Fibroblast of skin of left biceps (primary cell): ENCODE measurements around the gene B3GNT7.
A peak's percentile ranks its signal among the peaks of the same experiment; 100 is the strongest.
"Not testable (repeated sequence)": the region's sequence is repeated elsewhere in the genome, so short reads cannot be mapped to it uniquely, and the experiment has no call there.

Experiments
- DNase-seq, 2 experiments: peaks; one replicate each; pipeline ENCODE4 v3.0.0-alpha.2; 2013; ENCODE audit warnings: low read depth in 2 of 2

Gene B3GNT7

DNA sequence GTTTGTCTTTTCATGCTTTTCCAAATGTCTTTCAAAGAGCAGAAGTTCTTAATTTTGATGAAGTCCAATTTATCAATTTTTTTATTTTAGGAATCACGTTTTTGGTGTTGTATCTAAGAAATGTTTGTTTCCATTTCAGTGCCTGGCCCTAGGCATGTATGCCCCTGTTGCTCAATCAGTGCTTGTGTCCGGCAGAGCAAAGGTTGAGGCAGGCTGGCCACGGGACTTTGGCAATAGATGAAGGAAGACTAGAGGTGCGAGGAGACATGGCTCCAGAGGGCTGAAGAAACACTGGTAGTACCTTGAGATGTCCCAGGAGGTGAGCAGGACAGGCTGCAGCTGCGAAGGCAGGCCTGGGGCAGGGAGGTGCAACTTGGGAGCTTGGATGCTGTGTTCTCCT is 10.1 kb upstream of the B3GNT7 start:
- DNase-seq, result no peak

DNA sequence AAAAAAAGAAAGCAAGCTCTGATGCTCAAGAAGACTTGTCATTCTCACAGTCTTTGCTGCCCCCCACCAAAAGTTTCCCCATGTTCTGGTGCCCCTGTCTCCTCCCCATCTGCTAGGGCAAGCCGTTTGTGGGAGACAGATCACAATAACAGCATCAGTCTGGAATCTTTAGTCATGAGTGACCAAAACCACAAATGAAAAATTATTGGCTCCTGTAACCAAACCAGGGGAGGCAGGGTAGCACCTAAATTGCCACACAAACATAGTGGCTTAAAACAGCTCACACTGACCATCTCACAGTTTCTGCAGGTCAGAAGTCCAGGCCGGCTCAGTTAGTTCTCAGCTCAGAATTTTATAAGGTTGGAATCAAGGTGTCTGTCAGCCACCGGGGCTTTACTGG is 9.1 kb upstream of the B3GNT7 start:
- peak; percentile 6 to 15 for DNase-seq

DNA sequence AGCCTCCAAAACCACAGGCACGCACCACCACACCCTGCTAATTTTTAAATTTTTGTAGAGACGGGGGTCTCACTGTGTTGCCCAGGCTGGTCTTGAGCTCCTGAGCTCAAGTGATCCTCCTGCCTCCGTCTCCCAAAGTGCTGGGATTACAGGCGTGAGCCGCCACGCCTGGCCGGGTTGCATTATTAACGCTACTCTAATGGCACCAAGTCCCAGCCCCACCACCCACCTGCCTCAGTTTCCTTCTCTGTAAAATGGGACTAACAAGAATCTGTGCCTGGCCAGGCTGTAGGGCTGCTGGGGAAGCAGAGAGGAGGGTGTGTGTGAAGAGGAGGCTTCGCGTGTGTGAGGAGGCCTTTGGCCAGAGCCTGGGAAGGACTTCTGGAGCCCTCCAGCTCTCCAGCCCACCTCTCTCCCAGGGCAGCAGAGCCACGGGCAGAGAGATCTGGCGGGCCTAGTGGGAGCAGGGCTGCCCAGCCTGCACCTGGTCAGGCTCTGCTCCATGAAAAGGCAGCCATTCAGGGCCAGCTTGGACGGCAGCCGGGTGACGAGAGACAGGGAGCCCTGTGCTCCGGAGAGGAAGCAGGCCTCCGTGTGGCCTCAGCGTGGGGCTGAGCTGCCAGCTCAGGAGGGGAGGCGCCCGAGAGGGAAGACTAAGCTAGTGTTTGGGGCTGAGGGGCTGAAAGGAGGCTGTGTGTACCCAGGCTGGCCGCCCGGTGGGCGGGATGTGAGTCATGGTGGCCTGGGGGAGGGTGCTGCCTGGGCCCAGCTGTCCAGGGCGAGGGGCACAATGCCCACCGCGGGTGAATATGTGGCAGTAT is 7.4 kb upstream of the B3GNT7 start:
- no peak for DNase-seq

DNA sequence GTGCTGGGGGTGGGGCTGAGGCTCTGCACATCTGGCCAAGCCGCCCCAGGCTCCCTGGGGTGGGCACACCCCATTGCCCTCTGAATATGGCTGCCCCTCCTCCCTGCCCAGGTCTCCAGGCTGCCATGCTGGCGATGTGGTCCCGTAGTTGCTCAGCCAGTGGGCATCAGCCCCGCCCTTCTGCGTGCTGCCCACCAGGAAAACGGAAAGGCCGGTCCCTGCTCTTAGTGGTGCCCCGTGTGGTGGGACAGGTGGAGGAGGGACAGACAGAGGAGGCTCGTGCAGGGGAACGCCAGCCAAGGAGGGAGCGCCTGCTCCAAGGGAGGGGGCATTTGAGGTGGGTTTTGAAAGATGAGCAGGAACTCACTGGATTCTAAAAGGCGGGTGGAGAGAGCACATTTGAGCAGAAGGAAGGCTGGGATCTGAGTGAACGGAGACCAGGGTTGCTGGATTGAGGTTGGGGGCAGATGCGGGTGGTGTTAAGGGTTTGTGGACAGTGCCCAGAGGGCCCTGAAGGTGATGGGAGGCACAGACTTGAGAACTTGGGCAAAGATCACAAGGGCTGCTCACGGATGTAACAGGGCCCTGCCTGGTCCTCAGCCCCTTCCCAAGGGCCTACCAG is 6.7 kb upstream of the B3GNT7 start:
- DNase-seq, result no peak

DNA sequence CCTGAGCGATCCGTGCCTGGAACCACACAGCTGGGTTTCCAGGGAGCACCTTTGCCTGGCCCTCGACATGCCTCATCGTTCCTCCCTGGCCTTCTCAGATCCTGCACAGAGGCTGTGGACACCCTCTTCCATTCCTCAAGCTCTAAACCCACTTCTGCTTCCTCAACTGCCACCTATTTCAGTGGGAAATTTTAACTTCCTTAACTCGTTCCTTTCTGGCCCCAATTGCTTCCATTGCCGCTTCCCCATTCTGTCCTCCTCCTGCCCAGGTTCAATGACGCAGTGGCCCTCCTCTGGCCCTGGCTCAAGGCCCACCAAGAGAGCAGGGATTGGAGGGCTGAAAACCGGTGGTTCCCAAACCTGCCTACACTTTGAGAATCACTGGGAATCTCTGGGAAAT is 4.8 kb upstream of the B3GNT7 start:
- DNase-seq, result no peak

DNA sequence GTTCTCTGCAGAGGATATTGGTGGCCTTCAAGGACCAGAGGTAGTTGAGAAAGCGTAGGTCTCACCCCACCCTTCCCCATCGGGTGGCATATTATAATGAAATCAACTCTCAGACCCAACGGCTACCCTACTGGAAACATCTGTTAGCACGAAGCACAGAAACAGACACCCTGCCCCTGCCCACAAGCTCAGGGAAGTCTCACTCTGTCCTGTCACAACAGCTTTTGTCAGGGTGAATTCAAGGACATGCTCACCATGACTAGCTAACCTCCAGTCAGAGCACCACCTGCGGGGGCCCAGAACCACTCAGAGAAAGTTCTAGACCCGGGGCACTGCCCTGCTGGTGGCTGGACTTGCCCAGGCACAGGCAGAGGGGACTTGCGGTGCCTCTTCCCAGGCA is 3.5 kb upstream of the B3GNT7 start:
- no peak for DNase-seq

DNA sequence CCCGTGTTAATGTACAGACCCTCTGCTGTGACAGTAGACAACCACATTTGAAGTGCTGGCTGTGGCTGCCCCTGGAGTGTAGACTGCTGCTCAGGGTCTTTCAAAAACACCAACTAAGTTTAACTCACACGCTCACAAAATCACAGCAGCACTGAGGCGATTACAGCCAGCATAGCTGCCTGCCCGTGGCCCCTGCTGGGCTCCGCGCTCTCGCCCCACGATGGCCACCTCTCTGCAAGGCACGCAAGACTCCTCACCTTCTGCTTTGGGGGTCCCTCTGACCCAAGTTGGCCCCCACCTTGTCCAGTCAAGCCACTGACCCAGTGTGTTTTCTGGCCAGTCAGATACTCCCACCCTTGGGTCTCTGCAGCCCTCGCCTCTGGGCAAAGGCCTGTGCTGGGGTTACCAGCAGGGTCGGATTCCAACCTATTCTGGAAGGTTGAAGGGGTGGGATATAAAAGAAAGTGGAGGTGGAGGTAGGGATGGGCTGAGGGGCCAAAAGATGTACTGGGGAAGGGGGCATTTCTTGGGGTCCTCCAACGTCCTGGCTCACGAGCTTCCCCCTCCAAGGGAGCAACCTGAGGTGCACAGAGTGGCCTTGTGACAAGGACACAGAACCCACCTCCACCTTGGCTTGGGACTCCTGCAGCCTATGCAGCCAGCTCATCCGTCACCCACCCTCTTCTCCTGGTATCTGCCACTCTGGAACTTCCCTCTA is 2.9 kb upstream of the B3GNT7 start:
- no peak for DNase-seq

DNA sequence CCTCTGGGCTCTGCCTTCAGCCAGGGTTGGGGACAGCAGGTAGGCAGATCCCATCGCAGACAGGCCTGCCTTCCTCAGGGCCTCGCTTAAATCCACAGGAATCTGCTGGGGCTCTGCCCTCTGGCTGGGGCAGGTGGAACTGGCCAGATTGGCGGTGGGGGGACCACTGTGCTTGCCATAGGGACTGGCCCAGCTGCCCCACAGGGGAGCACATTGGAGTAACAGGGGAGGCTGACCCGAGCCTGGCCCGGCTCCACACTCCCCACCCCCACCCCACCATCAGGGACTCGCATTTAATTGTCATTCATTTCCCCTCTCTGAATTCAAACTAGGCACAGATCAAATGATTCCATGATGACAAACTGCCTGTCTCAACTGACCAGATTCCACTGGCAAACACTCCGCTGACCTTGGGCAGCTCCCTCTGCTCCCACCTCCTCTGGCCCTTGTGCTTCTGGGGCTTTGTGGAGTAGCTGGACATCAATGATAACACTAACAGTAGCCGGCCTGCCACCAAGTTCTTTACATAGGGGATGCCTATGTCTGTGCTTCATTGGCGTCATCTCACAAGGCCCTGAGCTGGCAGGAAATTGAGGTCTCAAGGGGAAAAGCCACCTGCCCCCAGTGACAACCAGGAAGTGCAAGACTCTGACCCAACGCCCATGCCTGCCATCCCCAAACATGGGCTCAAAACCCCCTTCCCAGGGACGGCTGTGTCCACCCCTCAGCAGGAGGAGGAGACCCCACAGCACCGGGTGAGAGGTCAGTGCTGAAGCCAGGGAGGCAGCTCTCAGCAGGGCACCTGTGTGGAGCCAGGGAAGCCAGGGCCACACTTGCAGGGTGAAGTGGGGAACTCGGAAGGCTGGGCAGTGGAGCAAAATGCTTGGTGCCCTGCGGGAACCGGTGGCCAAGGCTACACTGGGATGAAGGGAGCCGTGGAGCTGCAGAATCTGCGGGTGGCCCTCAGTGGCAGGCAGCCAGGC is 2.1 kb upstream of the B3GNT7 start:
- DNase-seq, result no peak

DNA sequence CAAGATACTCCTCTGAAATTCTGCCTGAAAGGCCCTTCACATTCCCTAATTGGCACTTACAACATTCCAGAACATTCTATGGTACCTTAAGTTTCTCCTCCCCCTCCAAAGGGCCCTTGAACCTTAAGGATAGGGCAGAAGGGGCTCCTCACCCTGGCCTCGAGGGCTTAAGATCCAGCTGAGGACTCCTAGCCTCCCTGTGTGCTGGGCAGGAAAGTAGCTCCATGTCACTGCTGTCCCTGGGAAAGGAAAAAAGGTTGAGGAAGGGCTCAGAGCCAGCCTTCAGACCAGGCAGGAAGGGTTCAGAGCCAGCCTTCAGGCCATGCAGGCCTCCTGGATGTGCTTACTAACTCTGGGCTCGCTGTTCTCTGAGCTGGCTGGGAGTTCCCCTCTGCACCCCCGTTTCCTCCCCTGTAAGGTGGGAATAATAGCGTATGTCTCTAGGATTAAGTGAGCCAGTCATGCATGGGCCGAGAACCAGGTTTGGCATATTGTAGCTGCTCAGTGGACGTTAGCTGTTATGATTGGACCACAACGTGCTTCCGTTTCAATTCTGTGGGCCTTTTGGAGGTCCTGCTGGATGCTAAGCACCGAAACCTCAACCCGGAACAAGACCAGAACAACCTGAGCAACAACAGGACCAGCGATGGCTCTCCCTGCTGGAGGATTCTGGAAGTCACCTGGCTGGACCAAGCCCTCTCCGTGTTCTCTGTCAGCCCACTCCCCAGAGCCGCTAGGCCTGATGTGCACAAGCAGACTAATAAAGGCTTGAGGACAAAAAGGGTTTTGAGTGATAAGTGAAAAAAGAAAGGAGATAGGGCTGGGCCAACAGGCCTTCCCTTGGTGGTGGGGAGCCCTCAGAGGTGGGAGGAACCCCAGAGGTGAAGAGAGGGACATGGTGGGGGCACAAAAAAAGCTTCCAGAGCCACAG is 1.0 kb upstream of the B3GNT7 start:
- no peak for DNase-seq

DNA sequence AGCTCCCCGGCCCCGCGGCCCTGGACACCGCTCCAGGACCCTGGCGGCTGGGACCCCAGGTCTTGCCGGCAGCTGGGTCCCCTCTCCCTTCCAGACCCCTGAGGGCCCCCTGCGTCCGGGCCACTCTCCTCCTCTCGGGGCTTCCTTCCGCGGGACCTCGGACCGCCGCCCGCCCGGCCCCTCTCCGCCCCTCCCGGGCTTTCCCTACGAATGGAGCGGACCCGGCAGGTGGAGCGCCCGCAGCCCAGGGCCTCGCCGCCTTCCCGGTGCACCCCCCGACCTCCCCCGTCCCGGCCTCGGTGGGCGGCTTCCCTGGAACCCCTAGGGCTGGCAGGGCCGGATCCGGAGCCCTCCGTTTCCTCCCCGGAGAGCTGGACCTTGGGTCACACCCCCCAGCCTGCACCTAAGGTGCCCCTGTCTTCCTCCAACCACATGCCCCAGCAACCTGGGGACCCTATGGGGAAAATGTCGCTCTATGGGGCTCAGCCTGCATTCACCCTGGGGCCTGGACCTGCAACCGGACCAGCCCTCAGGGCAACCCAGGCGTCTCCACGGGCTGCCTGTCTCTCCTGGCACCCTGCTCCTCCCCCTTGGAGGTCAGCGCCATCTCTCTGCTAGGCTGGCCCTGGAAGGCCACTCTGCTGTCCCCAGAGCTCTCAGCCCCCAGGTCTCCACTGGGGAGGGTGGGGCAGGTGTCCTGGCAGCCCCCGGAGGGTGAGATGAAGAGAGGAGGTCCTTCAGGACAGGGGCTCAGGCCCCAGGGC is 730 bp downstream of the B3GNT7 start:
- DNase-seq, result no peak

DNA sequence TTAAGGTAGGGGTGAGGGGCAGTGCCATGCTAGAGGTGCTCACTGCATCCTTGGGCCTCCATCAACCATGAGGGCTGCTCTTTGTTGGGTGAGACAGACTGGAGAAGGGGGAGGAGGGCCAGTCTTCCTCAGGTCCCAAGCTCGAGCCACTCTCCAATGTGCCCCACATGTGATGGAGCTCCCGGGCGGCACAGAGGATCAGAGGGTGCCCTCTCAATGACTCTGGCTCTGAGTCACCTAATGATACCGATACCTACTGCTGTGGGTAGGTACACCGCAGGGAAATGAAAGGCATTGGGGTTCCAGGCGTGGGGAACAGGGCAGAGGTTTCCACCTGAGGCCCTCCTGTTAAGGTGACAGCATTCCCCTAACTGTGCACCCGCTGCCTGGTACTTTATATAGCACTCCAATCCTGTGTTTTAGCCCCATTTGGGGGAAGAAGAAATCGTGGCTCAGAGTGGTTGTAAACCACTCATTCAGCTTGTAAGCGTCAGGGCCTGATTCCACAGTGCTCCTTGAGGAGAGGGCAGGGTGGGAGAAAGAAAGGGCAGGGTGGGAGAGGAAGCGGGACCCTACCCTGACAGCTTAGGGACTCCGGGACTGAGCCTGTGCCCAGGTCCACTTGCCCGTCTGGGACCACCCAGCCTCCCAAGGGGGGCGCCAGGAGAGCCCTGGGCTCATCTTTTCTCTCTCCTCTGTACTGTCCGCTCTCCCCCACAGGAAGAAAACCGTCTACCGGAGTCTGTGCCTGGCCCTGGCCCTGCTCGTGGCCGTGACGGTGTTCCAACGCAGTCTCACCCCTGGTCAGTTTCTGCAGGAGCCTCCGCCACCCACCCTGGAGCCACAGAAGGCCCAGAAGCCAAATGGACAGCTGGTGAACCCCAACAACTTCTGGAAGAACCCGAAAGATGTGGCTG is 1.8 kb downstream of the B3GNT7 start:
- no peak for DNase-seq

DNA sequence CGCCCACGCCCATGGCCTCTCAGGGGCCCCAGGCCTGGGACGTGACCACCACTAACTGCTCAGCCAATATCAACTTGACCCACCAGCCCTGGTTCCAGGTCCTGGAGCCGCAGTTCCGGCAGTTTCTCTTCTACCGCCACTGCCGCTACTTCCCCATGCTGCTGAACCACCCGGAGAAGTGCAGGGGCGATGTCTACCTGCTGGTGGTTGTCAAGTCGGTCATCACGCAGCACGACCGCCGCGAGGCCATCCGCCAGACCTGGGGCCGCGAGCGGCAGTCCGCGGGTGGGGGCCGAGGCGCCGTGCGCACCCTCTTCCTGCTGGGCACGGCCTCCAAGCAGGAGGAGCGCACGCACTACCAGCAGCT is 2.4 kb downstream of the B3GNT7 start:
- no peak for DNase-seq

DNA sequence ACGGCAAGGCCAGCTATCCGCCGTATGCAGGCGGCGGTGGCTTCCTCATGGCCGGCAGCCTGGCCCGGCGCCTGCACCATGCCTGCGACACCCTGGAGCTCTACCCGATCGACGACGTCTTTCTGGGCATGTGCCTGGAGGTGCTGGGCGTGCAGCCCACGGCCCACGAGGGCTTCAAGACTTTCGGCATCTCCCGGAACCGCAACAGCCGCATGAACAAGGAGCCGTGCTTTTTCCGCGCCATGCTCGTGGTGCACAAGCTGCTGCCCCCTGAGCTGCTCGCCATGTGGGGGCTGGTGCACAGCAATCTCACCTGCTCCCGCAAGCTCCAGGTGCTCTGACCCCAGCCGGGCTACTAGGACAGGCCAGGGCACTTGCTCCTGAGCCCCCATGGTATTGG is 3.1 kb downstream of the B3GNT7 start:
- no peak for DNase-seq

DNA sequence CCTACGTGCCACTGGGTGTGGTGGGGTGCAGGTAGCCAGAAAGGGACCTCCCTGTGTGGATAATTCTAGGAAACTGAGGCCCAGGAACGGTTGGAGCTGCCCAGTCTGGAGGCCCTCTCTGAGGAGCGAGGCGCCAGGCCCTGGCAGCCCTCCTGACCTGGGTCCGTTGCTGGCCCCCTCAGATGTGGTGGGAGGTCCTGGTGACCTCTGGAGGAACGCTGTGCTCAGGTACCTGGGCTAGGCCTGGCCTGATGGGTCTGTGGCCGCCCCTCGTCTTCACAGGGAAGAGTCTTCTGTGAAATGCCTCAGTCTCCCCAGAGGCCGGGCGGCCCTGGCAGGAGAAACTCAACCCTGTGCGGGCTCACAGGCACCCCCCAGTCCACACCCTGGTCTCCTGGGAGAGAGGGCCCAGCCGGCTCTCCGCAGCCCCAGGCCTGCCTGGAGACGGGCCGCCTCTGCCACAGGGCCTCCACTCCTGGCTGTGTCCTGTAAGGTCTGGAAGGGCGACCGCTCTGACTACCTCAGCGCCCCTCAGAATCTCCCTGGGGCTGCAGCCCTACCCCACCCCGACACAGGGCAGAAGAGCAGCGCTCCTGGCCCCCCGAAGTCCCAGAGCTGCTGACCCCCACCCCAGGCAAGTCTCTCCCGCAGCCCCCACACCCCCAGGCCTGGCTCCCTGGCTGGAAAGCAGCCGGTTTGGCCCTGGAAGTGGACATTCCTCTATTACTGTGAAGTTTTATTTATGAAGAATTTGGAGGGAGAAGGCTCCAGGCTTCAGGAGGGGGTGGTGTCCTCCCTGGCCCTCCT is 3.7 kb downstream of the B3GNT7 start:
- no peak for DNase-seq

DNA sequence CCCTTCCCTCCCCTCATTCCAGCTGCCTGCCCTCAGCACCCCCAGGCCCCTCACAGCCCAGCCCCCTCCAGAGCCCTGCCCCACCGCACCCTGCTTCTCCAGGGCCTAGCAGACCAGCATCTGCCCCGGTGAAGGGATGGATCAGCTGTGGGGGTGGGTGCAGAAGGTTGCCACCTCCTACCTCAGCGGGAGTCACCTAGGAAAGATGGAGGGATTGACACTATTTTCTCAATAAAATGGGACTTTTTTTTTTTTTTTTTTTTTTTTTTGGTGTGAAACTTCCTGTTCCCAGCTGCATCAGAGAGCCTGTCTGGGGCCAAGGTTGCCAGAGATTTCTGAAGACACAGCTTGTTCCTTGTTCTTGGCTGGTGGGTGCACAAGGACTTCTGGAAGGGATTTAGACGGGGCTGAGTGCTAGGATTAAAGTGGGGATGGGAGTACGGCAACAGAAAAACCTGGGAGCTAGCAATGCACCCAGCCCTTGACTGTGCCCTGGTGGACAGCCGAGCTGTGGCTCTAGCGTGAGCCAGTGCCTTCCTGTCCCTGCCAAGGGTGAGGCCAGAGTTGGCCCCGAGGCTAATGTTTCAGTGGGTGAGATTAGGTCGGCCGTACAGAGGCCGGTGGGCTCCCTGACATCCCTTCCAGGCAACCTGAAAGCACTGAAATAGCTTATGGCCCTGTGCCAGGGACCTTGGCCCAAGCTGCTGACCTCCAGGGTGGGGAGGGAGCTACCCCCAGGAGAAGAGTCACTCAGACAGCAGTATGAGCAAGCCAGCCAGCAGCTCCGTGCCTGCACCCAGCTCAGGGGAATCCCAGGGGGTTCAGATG is 4.6 kb downstream of the B3GNT7 start:
- no peak for DNase-seq

DNA sequence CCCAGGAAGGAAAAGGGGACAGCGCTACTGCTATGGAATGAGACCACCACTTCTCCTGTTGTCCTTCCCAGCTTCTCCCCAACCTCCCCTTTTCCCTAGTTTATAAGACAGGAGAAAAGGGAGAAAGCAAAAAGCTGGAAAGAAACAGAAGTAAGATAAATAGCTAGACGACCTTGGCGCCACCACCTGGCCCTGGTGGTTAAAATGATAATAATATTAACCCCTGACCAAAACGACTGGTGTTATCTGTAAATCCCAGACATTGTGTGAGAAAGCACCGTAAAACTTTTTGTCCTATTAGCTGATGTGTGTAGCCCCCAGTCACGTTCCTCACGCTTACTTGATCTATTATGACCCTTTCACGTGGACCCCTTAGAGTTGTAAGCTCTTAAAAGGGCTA is 5.2 kb downstream of the B3GNT7 start:
- DNase-seq, result not testable (repeated sequence)

DNA sequence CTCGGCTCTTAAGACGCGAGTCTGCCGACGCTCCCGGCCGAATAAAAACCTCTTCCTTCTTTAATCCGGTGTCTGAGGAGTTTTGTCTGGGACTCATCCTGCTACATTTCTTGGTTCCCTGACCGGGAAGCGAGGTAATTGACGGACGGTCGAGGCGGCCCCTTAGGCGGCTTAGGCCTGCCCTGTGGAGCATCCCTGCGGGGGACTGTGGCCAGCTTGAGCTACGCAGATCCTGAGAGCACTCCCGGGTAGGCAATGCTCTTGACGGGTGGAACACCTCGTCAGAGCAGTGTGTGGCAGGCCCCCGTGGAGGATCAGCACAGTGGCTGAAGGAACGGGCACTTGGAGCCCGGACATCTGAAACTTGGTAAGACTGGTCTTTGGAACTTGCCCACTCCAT is 5.6 kb downstream of the B3GNT7 start:
- DNase-seq, result not testable (repeated sequence)
